Effector CD4-positive, alpha-beta T cell (primary cell): ENCODE results near the gene HSF5.

Experiments used
- DNase-seq: peaks from one replicate; pipeline ENCODE4 v3.0.0-alpha.2; 2020

The HSF5 gene

GRCh38 chr17:58475985-58476384 lies 12.2 kb downstream of the HSF5 start:
- DNase-seq = no peak

- DNase-seq = no peak
Observed at GRCh38 chr17:58470356-58470755, 17.9 kb downstream of the HSF5 start.

- DNase-seq = no peak
Observed at GRCh38 chr17:58468944-58469343, 19.3 kb downstream of the HSF5 start.

GRCh38 chr17:58455491-58455890 lies 32.7 kb downstream of the HSF5 start:
- no peak for DNase-seq

GRCh38 chr17:58452738-58453137 lies 35.5 kb downstream of the HSF5 start:
- DNase-seq = no peak

- peak; percentile 22 for DNase-seq
Observed at GRCh38 chr17:58447039-58447975, 40.9 kb downstream of the HSF5 start.

- DNase-seq = no peak
Observed at GRCh38 chr17:58446086-58446485, 42.1 kb downstream of the HSF5 start.

- no peak for DNase-seq
Observed at GRCh38 chr17:58436805-58437239, 51.4 kb downstream of the HSF5 start.

GRCh38 chr17:58436245-58436644 lies 52.0 kb downstream of the HSF5 start:
- DNase-seq = no peak

GRCh38 chr17:58432806-58433573 lies 55.2 kb downstream of the HSF5 start:
- no peak for DNase-seq

GRCh38 chr17:58427807-58428206 lies 60.4 kb downstream of the HSF5 start:
- DNase-seq = no peak

- DNase-seq = no peak
Observed at GRCh38 chr17:58421711-58422110, 66.5 kb downstream of the HSF5 start.

GRCh38 chr17:58420827-58421226 lies 67.4 kb downstream of the HSF5 start:
- no peak for DNase-seq

- DNase-seq = peak; percentile 80
Observed at GRCh38 chr17:58417300-58418092, 70.7 kb downstream of the HSF5 start, which contains the start of gene RNF43. TSS of gene RNF43 (minus strand) at chr17:58417534. CDS start at chr17:58415577, 1,957 bp downstream.

GRCh38 chr17:58416937-58417299 lies 71.3 kb downstream of the HSF5 start:
- no peak for DNase-seq

GRCh38 chr17:58416396-58416795 lies 71.8 kb downstream of the HSF5 start:
- DNase-seq = no peak

- no peak for DNase-seq
Observed at GRCh38 chr17:58415371-58416055, 72.7 kb downstream of the HSF5 start.

GRCh38 chr17:58414596-58414997 lies 73.6 kb downstream of the HSF5 start:
- DNase-seq = no peak

GRCh38 chr17:58413684-58414083 lies 74.5 kb downstream of the HSF5 start:
- no peak for DNase-seq

GRCh38 chr17:58412961-58413586 lies 75.1 kb downstream of the HSF5 start:
- DNase-seq = no peak

- DNase-seq = no peak
Observed at GRCh38 chr17:58412064-58412703, 76.0 kb downstream of the HSF5 start.
